Activated T-helper 17 cell treated with anti-CD3 and anti-CD28 coated beads, Interleukin-2, amount 50 U/mL, for 72 hours (primary cell): Measurements from ENCODE around the gene LCE5A. TPM values are rescaled to one million over a fixed set of nuclear protein-coding genes. Genes with fewer than 3 reads are reported as not detected.
"Not testable (repeated sequence)": the region's sequence is repeated elsewhere in the genome, so short reads cannot be mapped to it uniquely, and the experiment has no call there.

Source experiments
- ATAC-seq: fragments of 150-1000 bp; cut with Tn5 transposase; replicated peaks from 2 replicates; pipeline ENCODE4 v1.10.0; 2021; ENCODE audit warnings: mild to moderate bottlenecking, moderate library complexity
- H3K27ac Mint-ChIP-seq: one replicate; pipeline ENCODE4 v1.8.0; 2022; ENCODE audit warnings: mixed read lengths
- H3K27me3 Mint-ChIP-seq: one replicate; pipeline ENCODE4 v1.8.0; 2022; ENCODE audit warnings: mixed read lengths
- H3K36me3 Mint-ChIP-seq: one replicate; pipeline ENCODE4 v1.8.0; 2022; ENCODE audit warnings: low read depth, mild to moderate bottlenecking, mixed read lengths
- H3K4me1 Mint-ChIP-seq: one replicate; pipeline ENCODE4 v1.8.0; 2022; ENCODE audit warnings: mixed read lengths
- H3K4me3 Mint-ChIP-seq: one replicate; pipeline ENCODE4 v1.8.0; 2022; ENCODE audit warnings: mild to moderate bottlenecking, mixed read lengths
- H3K9me3 Mint-ChIP-seq: one replicate; pipeline ENCODE4 v1.8.0; 2022; ENCODE audit warnings: mixed read lengths
- total RNA-seq, 2 donors: library from RNA; stranded (reverse); gene quantifications; one replicate each; pipeline ENCODE4 v1.2.3, GENCODE V29; 2022

The LCE5A gene
- total RNA-seq, 2 donors from 2014 or later: not detected

DNA sequence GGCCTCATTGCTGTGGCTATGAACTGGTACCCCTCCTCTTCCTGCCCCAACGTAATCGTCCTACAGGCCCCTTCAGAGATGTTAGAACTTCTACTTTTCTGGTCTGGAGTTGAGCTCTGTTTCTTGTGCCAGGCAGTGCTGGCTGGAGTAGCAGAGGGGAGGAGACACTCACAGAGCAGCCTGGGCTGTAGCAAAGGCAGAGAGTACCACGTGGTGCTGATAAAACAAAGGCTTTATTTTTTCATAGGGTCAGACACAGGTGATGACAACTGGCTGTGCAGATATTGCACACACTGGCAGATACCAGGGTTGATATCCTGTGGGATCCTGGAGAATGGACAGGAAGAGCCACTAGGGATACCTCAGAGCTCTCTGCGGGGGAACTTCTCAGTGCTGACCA is 26.9 kb downstream of the LCE5A start:
- no peaks in the 10 kb centered on the region for H3K4me1 Mint-ChIP-seq
- H3K27me3 Mint-ChIP-seq: peaks cover 36% of the 10 kb centered on the region
- H3K4me3 Mint-ChIP-seq: no peak overlapping the region
- no peak overlapping the region for H3K27ac Mint-ChIP-seq
- no peak for ATAC-seq
- no peaks in the 10 kb centered on the region for H3K9me3 Mint-ChIP-seq
- no peaks in the 10 kb centered on the region for H3K36me3 Mint-ChIP-seq

DNA sequence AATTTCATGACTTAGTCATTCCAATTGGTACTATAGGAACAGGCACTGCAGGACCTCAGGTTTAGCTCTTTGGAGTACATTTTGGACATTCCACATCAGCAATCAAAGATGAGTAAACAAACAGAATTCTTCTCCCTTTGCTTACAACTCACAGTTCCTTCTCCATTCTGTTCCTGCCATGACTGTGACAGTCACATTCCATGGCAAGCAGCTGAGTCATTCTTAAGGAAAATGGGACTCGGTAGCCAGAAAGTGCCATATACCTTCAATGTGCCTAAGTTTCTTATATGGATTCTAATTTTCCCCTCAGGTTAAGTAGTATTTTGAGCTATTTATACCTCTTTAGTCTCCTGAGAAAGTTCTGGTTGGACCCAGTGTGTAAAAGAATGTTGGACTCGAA is 29.3 kb downstream of the LCE5A start:
- H3K4me1 Mint-ChIP-seq: no peaks in the 10 kb centered on the region
- no peak overlapping the region for H3K27ac Mint-ChIP-seq
- H3K4me3 Mint-ChIP-seq: no peak overlapping the region
- H3K36me3 Mint-ChIP-seq: no peaks in the 10 kb centered on the region
- no peaks in the 10 kb centered on the region for H3K9me3 Mint-ChIP-seq
- H3K27me3 Mint-ChIP-seq: peaks cover 34% of the 10 kb centered on the region
- ATAC-seq: no peak

DNA sequence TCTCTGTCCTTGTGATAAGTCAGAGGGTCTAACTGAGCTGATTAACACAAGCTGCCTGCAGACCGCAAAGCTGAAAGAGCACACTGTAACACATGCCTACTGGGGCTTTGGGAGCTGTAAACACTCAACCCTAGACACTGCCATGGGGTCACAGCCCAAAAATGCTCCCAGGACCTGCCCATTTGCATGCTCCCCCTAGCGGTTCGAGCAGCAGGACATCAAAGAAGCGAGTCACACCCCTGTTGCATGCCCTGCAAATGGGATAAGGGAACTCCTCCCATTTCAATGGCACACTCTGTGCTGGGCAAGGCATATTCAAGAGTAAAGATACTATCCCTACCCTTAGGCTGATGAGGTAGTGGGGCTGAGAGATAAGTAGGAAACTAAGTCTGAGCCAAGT is 33.2 kb downstream of the LCE5A start:
- H3K4me3 Mint-ChIP-seq: no peak overlapping the region
- no peaks in the 10 kb centered on the region for H3K36me3 Mint-ChIP-seq
- no peak for ATAC-seq
- H3K9me3 Mint-ChIP-seq: peaks cover 3% of the 10 kb centered on the region
- H3K27ac Mint-ChIP-seq: no peak overlapping the region
- H3K27me3 Mint-ChIP-seq: peaks cover 26% of the 10 kb centered on the region
- no peaks in the 10 kb centered on the region for H3K4me1 Mint-ChIP-seq

DNA sequence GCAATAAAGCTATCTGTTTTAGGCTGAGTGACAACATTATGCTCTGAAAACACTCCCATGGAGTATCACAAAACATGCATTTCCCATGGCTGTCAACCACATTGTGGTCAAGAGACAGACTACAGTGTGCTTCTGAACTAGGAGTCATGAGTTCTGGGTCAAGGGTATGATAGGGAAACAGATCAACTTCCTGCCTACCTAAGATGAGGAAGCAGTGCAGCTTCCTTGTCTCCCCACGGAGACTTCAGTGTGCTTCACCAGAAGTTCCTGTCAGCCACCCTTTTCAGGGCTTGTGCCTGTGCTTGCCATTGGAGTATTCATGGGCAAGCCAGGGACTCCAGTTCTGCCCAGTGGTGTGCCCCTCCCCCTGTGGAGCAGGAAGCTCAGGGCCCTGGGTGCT is 36.1 kb downstream of the LCE5A start:
- H3K27me3 Mint-ChIP-seq: peaks cover 14% of the 10 kb centered on the region
- H3K9me3 Mint-ChIP-seq: peaks cover 3% of the 10 kb centered on the region
- no peaks in the 10 kb centered on the region for H3K36me3 Mint-ChIP-seq
- H3K27ac Mint-ChIP-seq: no peak overlapping the region
- no peak for ATAC-seq
- H3K4me3 Mint-ChIP-seq: no peak overlapping the region
- H3K4me1 Mint-ChIP-seq: no peaks in the 10 kb centered on the region

DNA sequence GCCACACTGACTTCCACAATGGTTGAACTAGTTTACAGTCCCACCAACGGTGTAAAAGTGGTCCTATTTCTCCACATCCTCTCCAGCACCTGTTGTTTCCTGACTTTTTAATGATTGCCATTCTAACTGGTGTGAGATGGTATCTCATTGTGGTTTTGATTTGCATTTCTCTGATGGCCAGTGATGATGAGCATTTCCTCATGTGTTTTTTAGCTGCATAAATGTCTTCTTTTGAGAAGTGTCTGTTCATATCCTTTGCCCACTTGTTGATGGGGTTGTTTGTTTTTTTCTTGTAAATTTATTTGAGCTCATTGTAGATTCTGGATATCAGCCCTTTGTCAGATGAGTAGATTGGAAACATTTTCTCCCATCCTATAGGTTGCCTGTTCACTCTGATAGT is 37.8 kb downstream of the LCE5A start:
- peaks cover 13% of the 10 kb centered on the region for H3K27me3 Mint-ChIP-seq
- ATAC-seq, H3K4me3 Mint-ChIP-seq, H3K27ac Mint-ChIP-seq, H3K9me3 Mint-ChIP-seq, H3K36me3 Mint-ChIP-seq, H3K4me1 Mint-ChIP-seq: not testable (repeated sequence)

Other genes starting within 250 kb of the LCE5A start
- not detected for gene FLG, start 185.6 kb upstream of the LCE5A start, total RNA-seq
- not detected for gene FLG2, start 150.8 kb upstream of the LCE5A start, total RNA-seq
- not detected for gene CRNN, start 96.5 kb upstream of the LCE5A start, total RNA-seq
- gene CRCT1, start 3.7 kb downstream of the LCE5A start, total RNA-seq: not detected
- not detected for gene LCE3E, start 56.0 kb downstream of the LCE5A start, total RNA-seq
- gene LCE3D, start 69.7 kb downstream of the LCE5A start, total RNA-seq: not detected
- gene LCE3C, start 89.4 kb downstream of the LCE5A start, total RNA-seq: not detected
- not detected for gene LCE3B, start 103.0 kb downstream of the LCE5A start, total RNA-seq
- not detected for gene LCE3A, start 112.3 kb downstream of the LCE5A start, total RNA-seq
- not detected for gene LCE2D, start 152.6 kb downstream of the LCE5A start, total RNA-seq
- not detected for gene LCE2C, start 164.5 kb downstream of the LCE5A start, total RNA-seq
- not detected for gene LCE2B, start 175.3 kb downstream of the LCE5A start, total RNA-seq
- gene LCE2A, start 187.5 kb downstream of the LCE5A start, total RNA-seq: not detected
- gene LCE4A, start 197.4 kb downstream of the LCE5A start, total RNA-seq: not detected
- not detected for gene KPRP, start 247.2 kb downstream of the LCE5A start, total RNA-seq